Ascending aorta (tissue), 2 donors: Measurements from ENCODE around the gene ACTL7A. TPM values are rescaled to one million over a fixed set of nuclear protein-coding genes. Genes with fewer than 3 reads are reported as not detected.

Source experiments
- DNase-seq, 2 donors: peaks; one replicate each; pipeline ENCODE4 v3.0.0-alpha.2; 2019; ENCODE audit warnings: low spot score in 2 of 2
- H3K27ac ChIP-seq, 2 donors: fragments of 200-600 bp; sonication (generic); one replicate each; pipeline ENCODE4 v1.5.1; 2016 to 2017; ENCODE audit warnings: mild to moderate bottlenecking in 1 of 2
- H3K27me3 ChIP-seq: fragments of 200-600 bp; sonication (generic); one replicate; pipeline ENCODE4 v1.5.1; 2017
- H3K36me3 ChIP-seq, 2 donors: fragments of 200-600 bp; sonication (generic); one replicate each; pipeline ENCODE4 v1.5.1; 2016
- H3K4me1 ChIP-seq, 2 donors: fragments of 200-600 bp; sonication (generic); one replicate each; pipeline ENCODE4 v1.5.1; 2016 to 2017; ENCODE audit warnings: mild to moderate bottlenecking in 1 of 2
- H3K4me3 ChIP-seq, 2 donors: fragments of 200-600 bp; sonication (generic); one replicate each; pipeline ENCODE4 v1.5.1; 2016 to 2017; ENCODE audit warnings: mild to moderate bottlenecking in 1 of 2
- H3K9me3 ChIP-seq, 2 donors: fragments of 200-600 bp; sonication (generic); one replicate each; pipeline ENCODE4 v1.5.1; 2016
- CTCF ChIP-seq, 3 experiments: fragments of 200-600 bp in 2 of 3; fragments of 450-650 bp in 1 of 3; sonication (generic) in 2 of 3; IDR thresholded peaks; one replicate each; pipeline ENCODE4 v1.5.1; 2016 to 2019; ENCODE audit warnings: antibody characterized with exemption in 3 of 3, mild to moderate bottlenecking in 1 of 3, moderate library complexity in 1 of 3
- intact Hi-C: fragments of 100-400 bp; cut with DNase I; formaldehyde crosslinking; loops from one replicate; pipeline ENCODE4 v1.15.1; 2023
- total RNA-seq: library from RNA; depleted of rRNA; stranded (reverse); fragments of >200 nt; gene quantifications from one replicate; pipeline ENCODE4 v1.1.0, GENCODE V29; 2016

The ACTL7A gene
- total RNA-seq, 1 donor from 2014 or later, result not detected

- TF ChIP-seq CTCF (IDR thresholded peaks at IDR 0.05), result no peak
- Histone ChIP-seq H3K36me3 (no peaks in the 10 kb centered on the region), H3K27ac (no peak overlapping the region), H3K27me3 (no peaks in the 10 kb centered on the region), H3K9me3 (no peaks in the 10 kb centered on the region), H3K4me3 (no peak overlapping the region), H3K4me1 (no peaks in the 10 kb centered on the region)
- intact Hi-C loops, result no loop called here
- no peak for DNase-seq
Measured at GRCh38 chr9:108855529-108855886, 6.6 kb upstream of the ACTL7A start.

GRCh38 chr9:108855888-108856287, 6.2 kb upstream of the ACTL7A start, which contains the start of gene ACTL7B:
Gene ACTL7B (minus strand): TSS chr9:108855986. CDS start chr9:108855930, 56 bp downstream.
- Histone ChIP-seq H3K36me3 (no peaks in the 10 kb centered on the region), H3K9me3 (no peaks in the 10 kb centered on the region), H3K27ac (no peak within 1 kb of the TSS), H3K4me1 (no peaks in the 10 kb centered on the region), H3K4me3 (no peak within 1 kb of the TSS), H3K27me3 (no peaks in the 10 kb centered on the region)
- intact Hi-C loops, result no loop called here
- no peak for TF ChIP-seq CTCF (IDR thresholded peaks at IDR 0.05)
- DNase-seq, result no peak

GRCh38 chr9:108857572-108857971, 4.5 kb upstream of the ACTL7A start:
- H3K27ac ChIP-seq, result no peak overlapping the region
- no peak for TF ChIP-seq CTCF (IDR thresholded peaks at IDR 0.05)
- H3K36me3 ChIP-seq, result no peaks in the 10 kb centered on the region
- H3K4me1 ChIP-seq, result no peaks in the 10 kb centered on the region
- no peak overlapping the region for H3K4me3 ChIP-seq
- no peaks in the 10 kb centered on the region for H3K27me3 ChIP-seq
- intact Hi-C loops, result no loop called here
- DNase-seq, result no peak
- no peaks in the 10 kb centered on the region for H3K9me3 ChIP-seq

GRCh38 chr9:108859459-108860114, 2.5 kb upstream of the ACTL7A start:
- no peak overlapping the region for H3K27ac ChIP-seq
- H3K4me3 ChIP-seq, result no peak overlapping the region
- H3K27me3 ChIP-seq, result no peaks in the 10 kb centered on the region
- intact Hi-C loops, result no loop called here
- no peaks in the 10 kb centered on the region for H3K9me3 ChIP-seq
- no peaks in the 10 kb centered on the region for H3K4me1 ChIP-seq
- H3K36me3 ChIP-seq, result no peaks in the 10 kb centered on the region
- no peak for DNase-seq
- TF ChIP-seq CTCF (IDR thresholded peaks at IDR 0.05), result no peak

GRCh38 chr9:108860354-108860753, 1.7 kb upstream of the ACTL7A start:
- Histone ChIP-seq H3K4me3 (no peak overlapping the region), H3K4me1 (no peaks in the 10 kb centered on the region), H3K9me3 (no peaks in the 10 kb centered on the region), H3K27me3 (no peaks in the 10 kb centered on the region), H3K27ac (no peak overlapping the region), H3K36me3 (no peaks in the 10 kb centered on the region)
- intact Hi-C loops, result no loop called here
- no peak for TF ChIP-seq CTCF (IDR thresholded peaks at IDR 0.05)
- DNase-seq, result no peak

GRCh38 chr9:108860764-108861163, 1.3 kb upstream of the ACTL7A start:
- H3K9me3 ChIP-seq, result no peaks in the 10 kb centered on the region
- DNase-seq, result no peak
- intact Hi-C loops, result no loop called here
- TF ChIP-seq CTCF (IDR thresholded peaks at IDR 0.05), result no peak
- no peak overlapping the region for H3K27ac ChIP-seq
- H3K4me3 ChIP-seq, result no peak overlapping the region
- H3K27me3 ChIP-seq, result no peaks in the 10 kb centered on the region
- no peaks in the 10 kb centered on the region for H3K4me1 ChIP-seq
- no peaks in the 10 kb centered on the region for H3K36me3 ChIP-seq
